GM18873 (cell line): ENCODE data around the gene ENG.
"Not testable (repeated sequence)": the region's sequence is repeated elsewhere in the genome, so short reads cannot be mapped to it uniquely, and the experiment has no call there.

ENCODE experiments used
- ATAC-seq: cut with Tn5 transposase; IDR thresholded peaks from one replicate; pipeline ENCODE4 v1.9.1; 2021; ENCODE audit warnings: mild to moderate bottlenecking, moderate library complexity, moderate number of reproducible peaks; ENCODE audit not compliant: unreplicated experiment, low FRiP score

Gene ENG

DNA sequence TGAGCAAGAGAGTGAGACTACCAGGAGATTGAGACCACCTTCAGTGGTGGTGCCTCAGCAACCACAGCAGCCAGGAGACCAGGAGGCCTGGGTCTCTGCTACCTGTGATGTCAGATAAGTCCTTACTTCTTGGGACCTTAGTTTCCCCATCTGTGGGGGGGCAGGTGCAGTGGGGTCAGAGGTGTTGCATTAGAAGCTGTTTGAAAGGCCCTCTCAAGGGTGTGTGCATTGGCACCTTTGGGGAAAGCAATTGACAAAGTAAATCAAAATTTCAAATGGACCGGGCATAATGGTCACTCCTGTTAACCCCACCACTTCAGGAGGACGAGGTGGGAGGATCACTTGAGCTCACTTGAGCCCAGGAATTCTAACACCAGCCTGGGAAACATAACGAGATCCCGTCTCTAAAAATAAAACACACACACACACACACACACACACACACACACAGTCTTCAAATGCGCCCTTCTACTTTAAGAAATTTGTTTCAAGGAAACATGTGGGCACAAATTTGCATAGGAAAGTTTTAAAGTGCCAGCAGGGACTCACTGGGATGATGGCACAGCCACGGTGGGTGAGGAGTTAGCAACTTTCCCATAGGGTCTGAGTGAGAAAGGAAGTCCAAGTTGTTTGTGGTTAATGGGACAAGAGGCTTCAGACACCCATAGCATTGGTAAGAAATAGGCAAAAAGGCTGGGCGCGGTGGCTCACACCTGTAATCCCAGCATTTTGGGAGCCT is 24.4 kb upstream of the ENG start:
- no peak for ATAC-seq

DNA sequence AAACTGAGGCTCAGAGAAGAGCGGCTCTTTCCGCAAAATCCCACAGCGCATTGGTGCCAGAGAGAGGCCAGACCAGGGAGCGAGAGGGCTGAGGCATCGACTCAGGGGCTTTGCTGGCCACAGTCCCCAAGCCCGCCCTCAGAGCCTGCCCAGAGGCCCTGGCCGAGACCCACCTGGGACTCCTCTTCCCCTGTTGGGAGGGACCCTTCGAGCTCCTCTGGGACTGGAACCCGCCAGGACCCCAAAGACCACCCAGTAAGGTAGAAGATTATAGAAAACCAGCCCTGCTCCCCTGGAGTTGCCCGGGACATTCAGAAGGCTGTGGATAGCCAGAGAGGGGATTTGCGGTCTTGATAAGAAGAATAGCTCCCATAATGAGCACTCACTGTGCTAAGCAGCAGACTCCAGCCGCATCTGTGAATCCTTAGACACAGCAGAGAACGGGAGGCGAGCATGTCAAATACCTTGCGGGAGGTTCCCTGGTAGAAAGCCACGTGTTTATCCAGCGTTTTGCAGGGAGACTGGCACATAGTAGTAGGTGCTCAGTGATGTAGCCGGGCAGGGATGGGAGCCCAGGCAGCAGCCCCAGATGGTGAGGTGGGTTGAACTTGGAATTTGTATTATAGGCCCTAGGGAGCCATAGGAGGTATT is 23.7 kb upstream of the ENG start:
- no peak for ATAC-seq

DNA sequence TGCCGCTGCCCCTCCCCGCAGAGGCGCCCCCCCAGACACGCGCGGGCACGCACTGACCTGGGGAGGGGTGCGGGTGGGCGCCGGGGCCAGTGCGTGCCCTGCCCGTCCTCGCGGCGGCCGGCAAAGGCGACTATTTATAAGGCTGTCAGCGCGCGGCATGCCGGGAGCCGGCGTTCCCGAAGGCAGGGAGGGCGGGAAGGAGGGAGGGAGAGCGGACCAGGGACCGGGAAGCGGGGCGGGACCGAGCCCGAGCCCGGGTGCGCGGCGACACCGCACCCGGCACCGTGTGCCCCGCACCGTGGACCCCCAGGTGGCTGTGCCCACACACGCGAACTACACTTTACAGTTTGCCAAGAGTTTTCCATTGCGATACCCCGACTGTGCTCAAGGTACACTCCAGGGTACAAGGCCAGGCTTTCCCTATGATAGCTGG is 23.1 kb upstream of the ENG start, which contains the start of gene AK1:
Gene AK1, minus strand, starts transcription at position 110 of the 433 bp plus-strand sequence. CDS start 3,058 bp downstream, outside the sequence.
- ATAC-seq, result no peak

DNA sequence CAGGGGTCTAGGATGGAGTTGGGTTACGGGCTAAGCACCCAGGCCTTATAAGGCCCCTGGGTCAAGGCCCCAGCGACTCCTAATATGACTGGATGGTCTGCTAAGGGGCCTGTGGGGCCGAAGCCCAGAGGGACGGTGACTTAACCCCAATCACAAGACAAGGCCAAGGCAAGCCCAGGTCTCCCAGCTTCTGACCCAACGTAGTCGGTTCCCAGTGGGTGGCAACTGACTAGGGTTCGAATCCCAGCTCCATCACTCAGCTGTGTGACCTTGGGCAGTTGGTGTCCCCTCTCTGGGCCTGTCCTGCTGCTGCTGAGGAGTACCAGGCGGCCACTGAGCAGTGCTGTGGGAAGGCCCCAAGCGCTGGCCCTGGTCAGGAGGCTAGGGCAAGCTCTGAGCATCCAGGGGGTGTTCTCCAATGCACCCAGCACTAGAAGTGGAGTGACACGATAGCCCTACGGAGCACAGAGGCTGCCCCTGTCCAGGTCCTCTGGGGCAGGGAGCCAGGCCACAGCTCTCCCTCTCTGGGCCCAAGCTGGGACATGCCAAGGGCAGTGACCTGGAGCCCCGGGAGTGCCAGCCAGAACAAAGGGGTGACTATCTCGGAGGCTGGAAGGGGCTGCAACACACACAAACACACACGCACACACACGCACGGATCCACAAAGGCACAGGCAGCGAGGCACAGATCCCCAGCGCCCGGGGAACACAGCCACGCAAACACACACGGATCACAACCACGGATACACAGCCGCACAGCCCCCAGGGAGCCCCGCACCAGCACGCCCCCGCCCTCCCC is 22.5 kb upstream of the ENG start:
- no peak for ATAC-seq

DNA sequence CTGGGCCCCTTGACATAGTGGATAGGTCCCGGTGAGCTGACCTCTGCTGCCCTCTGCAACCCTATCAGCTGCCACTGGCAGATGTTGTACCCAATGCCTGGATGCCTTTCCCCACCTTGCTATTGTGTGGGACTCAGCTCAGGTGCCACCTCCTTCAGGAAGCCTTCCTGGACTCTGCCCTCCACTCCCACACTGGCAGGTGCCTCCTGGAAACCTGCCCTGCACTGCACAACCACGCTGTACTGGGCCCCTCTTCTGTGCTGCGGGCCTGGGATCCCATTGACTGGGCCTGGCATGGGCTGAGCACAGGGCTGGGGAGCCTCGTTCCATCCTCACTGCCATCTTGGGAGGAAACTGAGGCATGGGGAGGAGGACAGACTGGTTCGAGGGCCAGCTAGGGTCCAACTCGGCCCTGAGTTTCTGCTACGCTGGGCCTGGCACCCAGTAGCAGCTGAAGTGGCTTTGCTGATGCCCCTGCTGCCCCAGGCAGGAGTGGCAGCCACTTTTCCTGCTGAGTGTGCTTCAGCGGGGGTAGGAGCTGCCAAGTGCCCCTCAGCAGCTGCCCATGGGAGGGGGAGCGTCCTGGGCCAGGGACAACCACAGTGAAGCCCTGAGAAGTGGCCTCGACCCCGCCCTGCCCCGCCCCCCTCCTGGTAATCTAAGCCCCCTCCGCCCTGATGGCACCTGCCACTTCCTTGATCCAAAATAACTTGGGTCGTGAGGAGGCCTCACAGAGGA is 21.7 kb upstream of the ENG start:
- ATAC-seq, result no peak

DNA sequence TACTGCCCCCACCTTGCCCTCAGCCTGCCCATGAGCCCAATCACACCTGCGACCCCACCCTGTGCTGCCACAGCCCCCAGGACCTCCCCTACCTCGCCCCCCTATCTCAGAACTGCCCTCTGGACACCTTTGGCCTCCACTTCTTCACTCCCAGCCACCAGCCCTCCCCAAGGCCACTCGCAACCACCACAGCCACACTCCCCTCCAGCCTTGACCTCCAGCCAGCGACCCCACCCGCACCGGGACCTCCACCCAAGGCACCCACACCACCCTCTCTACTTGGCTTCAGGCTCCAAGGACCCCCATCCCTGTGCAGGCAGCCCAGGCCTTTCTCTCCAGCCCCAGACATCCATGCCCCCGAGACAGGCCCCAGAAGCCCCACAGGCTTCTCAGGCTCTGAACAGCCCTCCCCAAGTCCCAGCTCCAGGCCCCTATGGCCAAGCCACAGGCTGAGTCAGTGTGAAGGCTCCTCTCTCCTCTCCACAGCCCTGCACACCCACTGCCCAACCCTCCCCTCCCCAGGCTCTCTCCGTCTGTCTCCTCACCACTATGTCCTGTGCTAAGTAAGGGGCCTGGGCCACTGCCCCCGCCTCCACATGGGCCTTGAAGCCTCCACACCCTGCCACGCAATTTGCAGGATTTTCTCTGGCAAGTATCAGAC is 21.0 kb upstream of the ENG start:
- no peak for ATAC-seq

DNA sequence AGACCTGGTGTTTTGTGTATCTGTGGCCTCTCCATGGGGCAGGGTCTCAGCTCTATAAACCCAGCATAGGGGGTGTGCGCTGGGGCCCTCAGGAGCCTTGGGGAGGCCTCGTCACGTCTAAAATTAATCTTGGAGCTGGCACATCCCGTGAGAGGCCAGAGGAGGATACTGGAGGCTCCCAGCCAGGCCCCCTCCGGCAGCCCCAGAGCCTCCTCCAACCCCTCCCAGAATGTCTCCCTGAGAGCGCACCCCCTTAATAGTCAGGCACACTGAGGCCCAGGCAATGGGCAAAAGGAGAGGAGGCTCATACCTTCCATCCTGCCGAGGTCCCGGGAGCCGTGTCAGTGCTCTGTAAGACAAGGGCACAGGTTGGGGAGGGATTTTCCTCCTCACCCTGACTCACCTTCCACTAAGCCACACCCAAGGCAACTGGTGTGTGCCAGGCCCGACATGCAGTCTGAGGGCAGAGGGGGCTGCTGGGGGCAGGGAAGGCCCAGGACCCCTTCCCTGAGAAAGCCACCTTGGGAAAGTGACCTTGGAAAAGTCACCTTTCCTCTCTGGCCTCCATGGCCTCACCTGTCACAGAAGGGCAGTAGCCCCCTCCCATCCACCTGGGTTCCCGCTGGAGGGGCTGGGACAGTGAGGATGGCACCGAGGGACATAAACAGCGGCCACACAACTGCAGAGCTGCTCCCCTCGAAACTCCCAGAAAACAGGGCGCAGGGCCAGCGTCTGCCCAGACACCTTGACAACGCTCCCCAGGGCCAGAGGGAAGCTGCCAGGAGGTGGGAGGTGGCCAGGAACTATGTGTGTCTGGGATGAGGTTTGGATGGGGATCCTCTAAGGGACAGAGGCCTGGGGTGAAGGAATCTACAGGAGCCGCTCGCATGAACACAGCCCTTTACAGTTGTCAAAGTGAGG is 20.1 kb upstream of the ENG start:
- ATAC-seq, result no peak

DNA sequence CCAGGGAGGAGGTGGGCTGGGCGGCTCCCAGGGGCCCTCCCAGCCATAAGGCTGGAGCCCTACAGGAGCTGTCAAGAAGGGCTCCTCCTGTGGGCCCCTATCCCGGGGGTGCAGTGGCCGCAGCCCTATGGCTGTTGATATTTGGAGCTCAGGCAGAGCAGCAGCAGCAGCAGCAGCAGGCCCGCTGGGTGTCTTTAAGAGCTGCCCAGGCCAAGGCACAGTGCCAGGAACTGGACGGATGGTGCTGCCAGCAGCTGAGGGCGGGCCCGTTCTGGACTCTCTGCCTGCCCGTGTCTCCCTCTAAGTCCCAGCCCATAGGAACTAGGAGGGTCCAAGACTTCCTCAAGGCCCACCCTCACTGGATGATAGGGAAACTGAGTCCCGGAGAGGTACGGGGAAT is 19.4 kb upstream of the ENG start:
- no peak for ATAC-seq

DNA sequence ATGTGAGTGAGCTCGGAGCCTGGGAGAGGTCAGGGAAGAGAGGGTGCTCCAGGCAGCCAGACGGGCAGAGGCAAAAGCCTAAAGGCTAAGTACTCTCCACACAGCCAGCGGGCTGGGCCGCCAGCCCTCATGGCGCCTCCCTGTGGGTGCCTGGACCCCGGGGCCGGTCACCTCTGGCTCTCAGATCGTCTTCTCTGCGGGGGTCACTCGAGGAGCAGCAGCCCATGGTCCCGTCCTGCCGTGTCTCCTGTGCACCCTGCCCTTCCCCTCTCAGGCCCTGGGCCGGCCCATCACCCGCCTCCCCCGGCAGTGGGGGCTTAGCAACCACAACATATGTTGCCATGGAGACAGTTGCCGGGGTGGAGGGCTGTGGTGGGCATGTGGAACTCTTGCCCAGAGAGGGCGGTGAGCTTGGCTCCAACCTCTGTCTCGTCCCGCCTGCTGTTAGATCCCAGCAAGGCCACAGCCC is 18.8 kb upstream of the ENG start:
- ATAC-seq, result no peak

DNA sequence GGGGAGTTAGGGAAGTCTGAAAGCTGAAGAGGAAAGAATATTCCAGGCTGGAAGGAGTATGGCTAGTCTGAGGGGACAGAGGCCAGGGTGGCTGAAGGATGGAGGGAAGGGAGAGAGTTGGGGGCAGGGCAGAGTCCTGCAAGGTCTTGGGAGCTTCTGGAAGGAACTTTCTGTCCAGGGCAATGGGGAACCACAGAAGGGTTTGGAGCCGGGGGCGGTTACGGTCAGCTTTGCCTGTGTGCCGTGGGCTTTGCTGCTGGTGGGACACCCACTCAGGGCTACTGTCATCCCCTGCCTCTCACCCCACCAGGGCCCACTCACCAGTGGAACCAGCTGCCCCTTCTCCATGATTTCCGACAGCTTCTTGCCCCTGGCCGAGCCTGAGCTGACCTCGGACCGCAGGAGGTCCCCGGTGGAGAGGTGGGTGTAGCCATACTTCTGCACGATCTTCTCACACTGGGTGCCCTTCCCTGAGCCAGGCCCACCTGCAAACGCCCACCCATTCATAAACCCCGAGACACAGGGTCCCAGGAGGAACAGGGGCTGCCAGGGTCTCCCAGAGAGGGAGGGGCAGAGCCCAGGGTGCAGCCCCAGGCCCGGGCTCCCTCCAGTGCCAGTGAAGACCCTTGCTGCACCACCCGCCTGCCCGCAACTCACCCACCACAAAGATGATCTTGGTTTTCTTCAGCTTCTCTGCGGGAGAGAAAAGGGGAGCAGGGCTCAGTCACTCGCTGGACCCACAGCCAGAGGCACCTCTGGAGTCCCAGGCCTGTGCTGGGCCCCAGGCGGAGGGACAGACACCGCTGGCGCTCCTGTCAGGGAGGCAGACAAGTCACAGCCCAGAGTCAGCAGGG is 18.1 kb upstream of the ENG start:
- no peak for ATAC-seq

DNA sequence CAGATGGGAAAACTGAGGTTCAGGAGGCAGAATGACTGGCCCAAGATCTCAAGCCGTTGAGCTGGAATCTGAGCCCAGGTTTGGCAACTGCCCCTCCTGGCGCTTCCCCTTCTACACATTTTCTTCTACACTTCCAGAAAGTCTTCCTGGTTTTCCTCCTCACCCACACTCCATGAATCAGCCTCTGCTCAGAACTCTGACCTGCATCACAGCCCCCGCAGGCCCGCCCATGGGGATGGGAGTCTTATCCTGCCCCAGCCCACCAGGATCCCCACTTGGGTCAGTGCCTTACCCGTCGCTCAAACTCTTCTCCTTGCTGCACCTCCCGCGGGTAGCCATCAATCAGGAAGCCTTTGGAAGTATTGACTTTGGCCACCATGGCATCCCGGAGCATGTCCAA is 17.1 kb upstream of the ENG start:
- no peak for ATAC-seq

DNA sequence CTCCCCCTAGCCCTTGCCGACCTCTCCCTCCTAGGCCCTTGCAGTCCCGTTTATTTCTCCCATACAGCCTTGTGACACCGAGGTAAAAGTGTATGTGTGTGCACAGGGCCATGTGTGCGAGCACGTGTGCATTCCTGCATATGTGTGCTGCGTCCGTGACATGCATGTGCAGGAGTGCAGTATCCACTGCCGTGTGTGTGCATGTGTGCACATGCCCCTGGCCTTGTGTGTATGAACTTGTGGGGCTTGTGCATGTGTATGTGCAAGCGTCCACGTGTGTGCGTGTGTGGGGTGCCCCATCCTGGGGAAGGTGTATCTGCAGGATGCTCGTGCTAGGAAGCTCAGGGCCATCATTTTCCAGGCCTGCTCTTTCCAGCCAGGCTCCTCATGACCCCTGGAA is 16.4 kb upstream of the ENG start:
- ATAC-seq, result no peak

DNA sequence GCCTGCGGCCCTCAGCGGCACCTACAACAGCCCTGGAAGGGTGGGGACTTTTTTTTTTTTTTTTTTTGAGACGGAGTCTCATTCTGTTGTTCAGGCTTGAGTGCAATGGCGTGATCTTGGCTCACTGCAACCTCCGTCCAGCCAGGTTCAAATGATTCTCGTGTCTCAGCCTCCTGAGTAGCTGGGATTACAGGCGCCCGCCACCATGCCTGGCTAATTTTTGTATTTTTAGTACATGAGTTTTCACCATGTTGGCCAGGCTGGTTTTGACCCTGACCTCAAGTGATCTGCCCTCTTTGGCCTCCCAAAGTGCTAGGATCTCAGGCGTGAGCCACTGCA is 15.7 kb upstream of the ENG start:
- not testable (repeated sequence) for ATAC-seq

DNA sequence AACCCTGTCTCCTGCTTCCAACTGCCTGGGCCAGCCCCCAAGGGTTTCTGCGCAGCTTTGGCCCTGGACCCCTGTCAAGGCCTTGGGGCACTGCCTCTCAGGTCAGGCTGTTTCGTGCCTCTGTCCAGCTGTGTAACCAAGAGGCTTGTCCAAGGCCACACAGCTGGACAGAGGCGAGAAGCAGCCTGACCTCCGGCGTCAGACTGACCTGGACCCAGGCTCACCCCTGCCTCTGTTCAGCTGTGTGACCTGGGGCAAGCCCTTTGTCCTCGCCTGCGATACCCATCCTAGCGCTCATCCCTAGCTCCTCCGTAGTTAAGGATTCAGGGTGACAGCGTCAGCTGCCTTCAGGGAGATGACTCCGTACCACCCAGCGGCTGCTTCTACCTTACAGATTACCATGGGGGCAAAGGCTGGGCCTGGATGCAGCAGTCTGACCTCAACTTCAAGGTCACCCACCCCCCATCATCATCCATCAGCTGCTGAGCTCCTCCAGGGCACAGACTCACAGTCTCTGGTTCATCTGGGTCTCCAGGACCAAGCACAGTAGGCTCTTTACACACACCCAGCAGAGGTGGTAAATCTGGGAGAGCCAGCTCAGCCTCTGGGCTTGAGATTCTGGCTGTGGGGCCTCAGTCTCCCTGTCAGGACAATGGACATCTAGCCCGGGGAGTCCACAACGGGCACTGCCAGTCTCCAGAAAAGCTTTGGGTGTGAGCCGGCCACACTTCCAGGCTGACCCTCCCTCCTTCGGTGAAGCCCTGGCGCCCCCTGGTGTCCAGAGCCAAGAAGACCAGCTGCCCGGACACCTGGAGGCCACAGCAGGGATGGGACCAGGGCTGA is 15.1 kb upstream of the ENG start:
- ATAC-seq, result no peak

DNA sequence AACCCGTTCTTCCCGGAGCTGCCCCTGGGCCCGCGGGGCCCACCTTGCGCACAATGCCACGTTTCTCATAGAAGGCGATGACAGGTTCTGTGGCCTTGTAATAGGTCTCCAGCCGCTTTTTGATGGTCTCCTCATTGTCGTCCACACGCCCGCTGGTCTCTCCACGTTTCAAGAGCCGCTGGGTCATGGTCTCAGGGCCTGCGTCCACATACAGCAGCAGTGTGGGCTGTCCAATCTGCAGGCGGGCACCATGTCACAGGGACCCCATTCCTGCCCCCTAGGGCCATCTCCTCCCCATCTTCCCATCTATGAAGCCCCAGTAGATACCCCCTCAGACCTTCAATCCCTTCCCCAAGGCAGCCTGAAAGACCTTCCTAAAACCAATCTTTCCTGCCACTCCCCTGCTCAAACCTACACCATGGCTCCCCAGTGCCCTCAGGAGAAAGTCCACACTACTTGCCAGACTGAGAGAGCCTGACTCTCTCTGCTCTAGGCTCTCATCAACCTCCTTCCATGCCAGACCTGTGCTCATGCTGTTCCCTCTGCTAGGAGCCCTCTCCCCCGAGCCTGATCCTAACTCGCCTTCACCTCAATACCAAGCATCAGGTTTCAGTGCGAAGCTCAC is 13.9 kb upstream of the ENG start:
- no peak for ATAC-seq

DNA sequence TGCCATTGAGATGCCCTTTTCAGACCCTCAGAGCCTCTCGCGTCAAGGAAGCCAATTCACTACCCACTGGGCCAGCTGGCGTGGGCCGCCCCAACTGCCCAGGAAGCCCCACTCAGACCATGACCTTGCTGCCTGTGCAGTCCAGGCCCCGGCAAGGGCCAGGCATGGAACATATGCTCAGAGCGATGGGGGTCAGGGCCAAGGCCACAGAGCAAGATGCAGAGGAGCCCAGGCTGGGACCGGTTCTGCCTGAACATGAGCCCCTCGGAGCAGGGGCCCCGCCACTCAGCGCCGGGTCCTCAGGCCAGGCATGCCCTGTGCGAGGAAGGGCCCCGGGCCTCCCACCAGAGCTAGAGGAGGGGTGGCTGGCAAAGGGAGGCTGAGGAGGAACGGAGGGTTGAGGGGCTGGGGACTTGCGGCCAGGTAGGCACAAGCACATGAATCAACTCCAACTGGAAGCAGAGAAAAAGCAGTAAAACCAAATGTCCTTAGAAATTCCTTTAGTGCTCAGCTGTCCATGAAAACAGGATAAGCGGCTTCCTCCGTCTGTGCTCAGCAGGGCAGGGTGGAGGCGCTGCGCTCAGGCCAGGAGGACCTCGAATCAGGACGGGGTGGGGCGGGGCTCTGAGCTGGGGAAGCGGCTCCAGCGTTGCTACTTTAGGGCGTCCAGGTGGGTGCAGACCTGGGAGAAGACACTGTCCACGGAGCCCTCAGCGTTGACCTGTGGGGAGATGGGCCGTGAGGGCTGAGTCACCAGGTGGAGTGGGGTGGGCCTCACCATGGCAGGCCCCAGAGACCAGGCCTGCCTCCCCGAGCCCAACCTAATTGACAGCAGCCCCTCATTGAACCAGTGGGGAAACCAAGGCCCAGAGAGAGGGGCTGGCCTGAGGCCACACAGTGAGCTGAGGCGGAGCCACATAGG is 13.2 kb upstream of the ENG start:
- no peak for ATAC-seq
